HL-60 (cell line): ENCODE data around the gene DYNLT4.

Experiments
- GABPA ChIP-seq: IDR thresholded peaks from 2 replicates; pipeline ENCODE4 v1.6.1; 2012; ENCODE audit warnings: low read depth
- TF ChIP-seq, protein P1 (sequence below): IDR thresholded peaks from one replicate; pipeline ENCODE4 v1.5.1; 2011; ENCODE audit warnings: low read length, control low read depth, inconsistent platforms; ENCODE audit not compliant: insufficient read depth

DNA sequence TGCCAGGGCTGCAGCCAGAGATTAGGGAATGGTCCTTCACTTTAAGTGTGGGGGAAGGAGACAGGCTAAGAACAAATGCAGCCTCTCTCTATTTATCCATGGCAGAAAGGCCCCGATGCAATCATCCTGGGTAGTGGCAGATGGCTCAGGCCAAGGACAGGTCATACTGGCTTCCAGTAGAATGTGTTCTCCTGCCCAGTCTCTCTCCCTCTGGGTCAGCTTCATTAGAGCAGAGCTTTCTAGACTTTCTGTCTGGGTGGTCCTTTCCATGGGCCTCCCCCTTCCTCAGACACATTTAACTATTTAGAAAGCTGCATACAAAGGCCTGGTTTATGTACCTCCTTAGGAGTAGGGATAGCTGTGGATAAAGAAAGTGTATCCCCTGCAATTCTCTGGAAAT lies 40.7 kb upstream of the DYNLT4 start:
- no peak for TF ChIP-seq GABPA
- TF ChIP-seq, protein P1, sequence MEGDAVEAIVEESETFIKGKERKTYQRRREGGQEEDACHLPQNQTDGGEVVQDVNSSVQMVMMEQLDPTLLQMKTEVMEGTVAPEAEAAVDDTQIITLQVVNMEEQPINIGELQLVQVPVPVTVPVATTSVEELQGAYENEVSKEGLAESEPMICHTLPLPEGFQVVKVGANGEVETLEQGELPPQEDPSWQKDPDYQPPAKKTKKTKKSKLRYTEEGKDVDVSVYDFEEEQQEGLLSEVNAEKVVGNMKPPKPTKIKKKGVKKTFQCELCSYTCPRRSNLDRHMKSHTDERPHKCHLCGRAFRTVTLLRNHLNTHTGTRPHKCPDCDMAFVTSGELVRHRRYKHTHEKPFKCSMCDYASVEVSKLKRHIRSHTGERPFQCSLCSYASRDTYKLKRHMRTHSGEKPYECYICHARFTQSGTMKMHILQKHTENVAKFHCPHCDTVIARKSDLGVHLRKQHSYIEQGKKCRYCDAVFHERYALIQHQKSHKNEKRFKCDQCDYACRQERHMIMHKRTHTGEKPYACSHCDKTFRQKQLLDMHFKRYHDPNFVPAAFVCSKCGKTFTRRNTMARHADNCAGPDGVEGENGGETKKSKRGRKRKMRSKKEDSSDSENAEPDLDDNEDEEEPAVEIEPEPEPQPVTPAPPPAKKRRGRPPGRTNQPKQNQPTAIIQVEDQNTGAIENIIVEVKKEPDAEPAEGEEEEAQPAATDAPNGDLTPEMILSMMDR = no peak
